ENCODE results near the gene WAPL. TPM values are rescaled to one million over a fixed set of nuclear protein-coding genes. Genes with fewer than 3 reads are reported as not detected.

The WAPL gene
- polyA plus RNA-seq, 1 donor (not counting 4 experiments of a cell fraction or from before 2014, with no cell fraction given) = 26.2 TPM

DNA sequence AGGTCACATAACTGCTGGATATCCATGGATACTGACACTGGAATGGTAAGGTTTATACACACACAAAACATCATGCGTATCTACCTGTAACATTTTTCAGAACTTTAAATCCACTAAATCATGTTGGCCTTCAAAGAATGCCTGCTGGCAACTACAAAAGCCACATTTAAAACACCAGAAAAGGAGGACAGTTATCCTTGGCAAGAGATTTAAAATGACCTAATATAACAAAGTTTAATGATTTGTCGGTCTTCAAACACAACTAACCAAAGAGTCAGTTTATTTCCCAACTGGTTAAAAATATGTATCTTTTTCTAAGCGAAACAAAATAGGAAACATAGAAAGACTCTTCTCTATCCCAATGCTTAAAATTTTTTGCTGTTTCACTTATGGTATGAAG is 24.0 kb downstream of the WAPL start:
- Histone ChIP-seq H3K9me1 (ENCODE audit: control insufficient read depth, extremely low read depth, insufficient read depth, low read length) (no peaks in the 10 kb centered on the region), H2AFZ (ENCODE audit: control insufficient read depth, low read length) (no peak overlapping the region), H3K9me3 (ENCODE audit: control insufficient read depth, low read depth, low read length) (no peaks in the 10 kb centered on the region), H3K4me3 (ENCODE audit: control insufficient read depth in 2 of 3, extremely low read depth in 1 of 3, insufficient read depth in 2 of 3, low read depth in 1 of 3, low read length in 3 of 3) (no peak overlapping the region), H3K27ac (ENCODE audit: control insufficient read depth, insufficient read depth, low read length) (no peak overlapping the region), H3K9ac (ENCODE audit: control insufficient read depth, extremely low read depth, insufficient read depth, low read length) (no peak overlapping the region), H3K36me3 (ENCODE audit: control insufficient read depth in 2 of 2, extremely low read depth in 1 of 2, insufficient read depth in 2 of 2, low read length in 2 of 2) (peaks cover 12 to 16% of the 10 kb centered on the region in 2 experiments), H3K4me1 (ENCODE audit: control insufficient read depth, extremely low read depth, insufficient read depth, low read length) (no peaks in the 10 kb centered on the region), H3K27me3 (ENCODE audit: control insufficient read depth, extremely low read depth, insufficient read depth, low read length) (no peaks in the 10 kb centered on the region), H3K4me2 (ENCODE audit: control insufficient read depth, extremely low read depth, insufficient read depth, low read depth, low read length) (no peak overlapping the region), H3K79me2 (ENCODE audit: control insufficient read depth, insufficient read depth, low read length) (peaks cover 78% of the 10 kb centered on the region), H4K20me1 (ENCODE audit: control insufficient read depth, extremely low read depth, insufficient read depth, low read length) (peaks cover 2% of the 10 kb centered on the region)
- DNase-seq (ENCODE audit: low read depth, low spot score) = no peak
- TF ChIP-seq, protein P1, sequence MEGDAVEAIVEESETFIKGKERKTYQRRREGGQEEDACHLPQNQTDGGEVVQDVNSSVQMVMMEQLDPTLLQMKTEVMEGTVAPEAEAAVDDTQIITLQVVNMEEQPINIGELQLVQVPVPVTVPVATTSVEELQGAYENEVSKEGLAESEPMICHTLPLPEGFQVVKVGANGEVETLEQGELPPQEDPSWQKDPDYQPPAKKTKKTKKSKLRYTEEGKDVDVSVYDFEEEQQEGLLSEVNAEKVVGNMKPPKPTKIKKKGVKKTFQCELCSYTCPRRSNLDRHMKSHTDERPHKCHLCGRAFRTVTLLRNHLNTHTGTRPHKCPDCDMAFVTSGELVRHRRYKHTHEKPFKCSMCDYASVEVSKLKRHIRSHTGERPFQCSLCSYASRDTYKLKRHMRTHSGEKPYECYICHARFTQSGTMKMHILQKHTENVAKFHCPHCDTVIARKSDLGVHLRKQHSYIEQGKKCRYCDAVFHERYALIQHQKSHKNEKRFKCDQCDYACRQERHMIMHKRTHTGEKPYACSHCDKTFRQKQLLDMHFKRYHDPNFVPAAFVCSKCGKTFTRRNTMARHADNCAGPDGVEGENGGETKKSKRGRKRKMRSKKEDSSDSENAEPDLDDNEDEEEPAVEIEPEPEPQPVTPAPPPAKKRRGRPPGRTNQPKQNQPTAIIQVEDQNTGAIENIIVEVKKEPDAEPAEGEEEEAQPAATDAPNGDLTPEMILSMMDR (optimal IDR thresholded peaks at IDR 0.05 in 1 of 3, IDR thresholded peaks at IDR 0.05 in 1 of 3, conservative IDR thresholded peaks at IDR 0.05 in 1 of 3; ENCODE audit: extremely low read depth in 1 of 3, insufficient read depth in 2 of 3, low read length in 3 of 3) = no peak
- TF ChIP-seq EZH2 (IDR thresholded peaks at IDR 0.05; ENCODE audit: low read length) = no peak
- no peak for FAIRE-seq
- dilution Hi-C loops (cut with MboI; ENCODE audit: extremely low pct_ligation_motif_present, low sequenced_read_pairs) = no loop called here

DNA sequence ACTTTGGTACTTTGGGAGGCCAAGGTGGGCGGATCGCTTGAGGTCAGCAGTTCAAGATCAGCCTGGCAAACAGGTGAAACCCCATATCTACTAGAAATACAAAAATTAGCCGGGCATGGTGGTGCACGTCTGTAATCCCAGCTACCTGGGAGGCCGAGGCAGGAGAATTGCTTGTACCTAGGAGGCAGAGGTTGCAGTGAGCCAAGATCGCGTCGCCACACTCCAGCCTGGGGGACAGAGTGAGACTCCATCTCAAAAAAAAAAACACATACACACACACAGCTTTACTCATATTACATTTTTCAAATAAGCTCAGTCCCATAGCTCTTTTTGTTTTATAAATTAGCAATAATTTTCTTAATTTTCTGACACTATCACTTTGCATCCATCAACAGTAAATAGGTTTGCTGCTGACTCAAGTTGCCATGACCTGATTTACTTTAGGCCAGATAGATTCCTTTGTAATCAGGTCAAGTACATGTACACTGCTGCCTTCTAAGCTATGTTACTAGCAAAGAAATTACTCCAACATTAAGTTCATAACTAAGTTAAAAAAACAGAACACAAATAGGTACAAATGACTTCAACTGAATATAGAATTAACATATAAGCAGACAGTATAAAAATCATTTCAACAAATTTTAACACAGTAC is 31.5 kb downstream of the WAPL start:
- peaks cover 54% of the 10 kb centered on the region for H3K79me2 ChIP-seq (ENCODE audit: control insufficient read depth, insufficient read depth, low read length)
- no peak overlapping the region for H3K4me2 ChIP-seq (ENCODE audit: control insufficient read depth, extremely low read depth, insufficient read depth, low read depth, low read length)
- no peaks in the 10 kb centered on the region for H3K9me1 ChIP-seq (ENCODE audit: control insufficient read depth, extremely low read depth, insufficient read depth, low read length)
- no peak for TF ChIP-seq EZH2 (IDR thresholded peaks at IDR 0.05; ENCODE audit: low read length)
- TF ChIP-seq, protein P1 (optimal IDR thresholded peaks at IDR 0.05 in 1 of 3, IDR thresholded peaks at IDR 0.05 in 1 of 3, conservative IDR thresholded peaks at IDR 0.05 in 1 of 3; ENCODE audit: extremely low read depth in 1 of 3, insufficient read depth in 2 of 3, low read length in 3 of 3) = no peak
- H2AFZ ChIP-seq (ENCODE audit: control insufficient read depth, low read length) = no peak overlapping the region
- DNase-seq (ENCODE audit: low read depth, low spot score) = no peak
- H3K4me3 ChIP-seq (ENCODE audit: control insufficient read depth in 2 of 3, extremely low read depth in 1 of 3, insufficient read depth in 2 of 3, low read depth in 1 of 3, low read length in 3 of 3) = no peak overlapping the region
- H4K20me1 ChIP-seq (ENCODE audit: control insufficient read depth, extremely low read depth, insufficient read depth, low read length) = no peaks in the 10 kb centered on the region
- H3K27ac ChIP-seq (ENCODE audit: control insufficient read depth, insufficient read depth, low read length) = no peak overlapping the region
- no peak for FAIRE-seq
- H3K36me3 ChIP-seq (ENCODE audit: control insufficient read depth in 2 of 2, extremely low read depth in 1 of 2, insufficient read depth in 2 of 2, low read length in 2 of 2) = peaks cover 5 to 9% of the 10 kb centered on the region in 2 experiments
- no peaks in the 10 kb centered on the region for H3K4me1 ChIP-seq (ENCODE audit: control insufficient read depth, extremely low read depth, insufficient read depth, low read length)
- dilution Hi-C loops (cut with MboI; ENCODE audit: extremely low pct_ligation_motif_present, low sequenced_read_pairs) = no loop called here
- H3K27me3 ChIP-seq (ENCODE audit: control insufficient read depth, extremely low read depth, insufficient read depth, low read length) = no peaks in the 10 kb centered on the region
- no peak overlapping the region for H3K9ac ChIP-seq (ENCODE audit: control insufficient read depth, extremely low read depth, insufficient read depth, low read length)
- no peaks in the 10 kb centered on the region for H3K9me3 ChIP-seq (ENCODE audit: control insufficient read depth, low read depth, low read length)

All from keratinocyte (primary cell).